ENCODE results near the gene WNT9B.

GRCh38 chr17:46922487-46922803, 71.1 kb downstream of the WNT9B start:
- TF ChIP-seq SIN3A (IDR thresholded peaks at IDR 0.05; ENCODE audit: borderline replicate concordance, insufficient read depth, low read length): no peak
- TF ChIP-seq POLR2AphosphoS5 (IDR thresholded peaks at IDR 0.05; ENCODE audit: low read depth, low read length): no peak
